CD4-positive, alpha-beta T cell (primary cell): ENCODE results near the gene DARS1. TPM values are rescaled to one million over a fixed set of nuclear protein-coding genes. Genes with fewer than 3 reads are reported as not detected.

Experiments
- ATAC-seq: fragments of 200-7000 bp; cut with Tn5 transposase; one replicate; pipeline ENCODE4 v1.10.0; 2022; ENCODE audit warnings: mild to moderate bottlenecking; ENCODE audit not compliant: poor library complexity
- CTCF ChIA-PET: fragments of 350-600 bp; sonication (Branson Sonifier 250); formaldehyde crosslinking; loops from one replicate; lab custom pipeline; 2021; ENCODE audit warnings: antibody characterized with exemption, inconsistent platforms; lab: Charles Lee
- POLR2A ChIA-PET: fragments of 350-600 bp; sonication (Branson Sonifier 250); formaldehyde crosslinking; loops from one replicate; lab custom pipeline; 2021; ENCODE audit warnings: antibody characterized with exemption, inconsistent platforms; lab: Charles Lee
- DNase-seq, 14 experiments: peaks; one replicate each; pipeline ENCODE4 v3.0.0-alpha.2; 2013 to 2020; ENCODE audit warnings: mixed read lengths in 2 of 14
- H3K27ac ChIP-seq, 2 donors: one replicate each; pipeline versions ENCODE4 v1.5.1 to v1.7.0; 2013; ENCODE audit warnings: low read length in 2 of 2, low read depth in 1 of 2, mild to moderate bottlenecking in 1 of 2
- H3K27me3 ChIP-seq, 2 experiments: 1 replicate in 1 of 2; 2 replicates in 1 of 2; pipeline versions ENCODE4 v1.6.1 to v1.7.0; 2013; ENCODE audit warnings: low read length in 2 of 2, control low read depth in 1 of 2, mild to moderate bottlenecking in 1 of 2, moderate library complexity in 1 of 2; ENCODE audit not compliant: insufficient read depth in 2 of 2, control insufficient read depth in 1 of 2
- H3K36me3 ChIP-seq: one replicate; pipeline ENCODE4 v1.6.1; 2013; ENCODE audit warnings: low read length, control low read depth; ENCODE audit not compliant: insufficient read depth
- H3K4me1 ChIP-seq: one replicate; pipeline ENCODE4 v1.6.1; 2013; ENCODE audit warnings: low read length, control low read depth; ENCODE audit not compliant: insufficient read depth
- H3K4me3 ChIP-seq: one replicate; pipeline ENCODE4 v1.5.1; 2013; ENCODE audit warnings: mild to moderate bottlenecking, low read length, moderate library complexity
- H3K9me3 ChIP-seq, 2 experiments: 1 replicate in 1 of 2; 2 replicates in 1 of 2; pipeline versions ENCODE4 v1.6.1 to v1.7.0; 2013; ENCODE audit warnings: low read length in 2 of 2, mild to moderate bottlenecking in 2 of 2, control low read depth in 1 of 2, moderate library complexity in 1 of 2; ENCODE audit not compliant: control insufficient read depth in 1 of 2, insufficient read depth in 1 of 2
- H3K27ac Mint-ChIP-seq: one replicate; pipeline ENCODE4 v1.8.0; 2020; ENCODE audit warnings: mixed read lengths
- H3K27me3 Mint-ChIP-seq: one replicate; pipeline ENCODE4 v1.8.0; 2021; ENCODE audit warnings: mixed read lengths
- H3K36me3 Mint-ChIP-seq: one replicate; pipeline ENCODE4 v1.8.0; 2021; ENCODE audit warnings: low read depth, mixed read lengths
- H3K4me1 Mint-ChIP-seq: one replicate; pipeline ENCODE4 v1.8.0; 2021; ENCODE audit warnings: low read depth, mixed read lengths
- H3K4me3 Mint-ChIP-seq: one replicate; pipeline ENCODE4 v1.8.0; 2020; ENCODE audit warnings: mild to moderate bottlenecking, mixed read lengths
- H3K9me3 Mint-ChIP-seq: one replicate; pipeline ENCODE4 v1.8.0; 2020; ENCODE audit warnings: mixed read lengths
- CTCF ChIP-seq: fragments of 200-600 bp; IDR thresholded peaks from one replicate; pipeline ENCODE4 v1.8.0; 2022; ENCODE audit warnings: antibody characterized with exemption, mild to moderate bottlenecking
- intact Hi-C, 2 experiments: fragments of 100-400 bp; cut with DNase I in 1 of 2; cut with micrococcal nuclease in 1 of 2; formaldehyde crosslinking; loops; one replicate each; pipeline versions ENCODE4 v1.15.1 to v1.9.0; 2023 to 2025; cut with DNase I, micrococcal nuclease
- total RNA-seq, 174 experiments: library from RNA in 2 of 174; stranded (reverse) in 2 of 174; gene quantifications; one replicate each; pipeline ENCODE4 v1.2.3 and lab custom pipeline; 2021 to 2026

Gene DARS1
- total RNA-seq, 2 experiments from 2014 or later, result 38.2 to 41.7 TPM

GRCh38 chr2:135876066-135876711, 109.2 kb downstream of the DARS1 start, which contains the start of gene MCM6:
MCM6 (minus strand) TSS chr2:135876443; CDS start chr2:135876365, 78 bp downstream.
- peak within 1 kb of the TSS; percentile 76 to 83 for H3K27ac ChIP-seq
- peak within 1 kb of the TSS; percentile 99 for H3K27ac Mint-ChIP-seq
- H3K27me3 Mint-ChIP-seq, result no peaks in the 10 kb centered on the region
- peaks cover 8% of the 10 kb centered on the region for H3K36me3 ChIP-seq
- peak within 1 kb of the TSS; percentile 97 for H3K4me3 Mint-ChIP-seq
- no peaks in the 10 kb centered on the region for H3K27me3 ChIP-seq
- H3K9me3 Mint-ChIP-seq, result no peaks in the 10 kb centered on the region
- peaks cover 48% of the 10 kb centered on the region for H3K4me1 Mint-ChIP-seq
- POLR2A ChIA-PET, result interaction anchor here (0.7 to 2.3 kb wide), 17 partner anchors 9 to 958 kb away, joined by 3 to 11 read pairs (median 4); partner anchors contain the start of genes CCNT2, DARS1, R3HDM1 and UBXN4
- peak within 1 kb of the TSS; percentile 94 for H3K4me3 ChIP-seq
- no peaks in the 10 kb centered on the region for H3K9me3 ChIP-seq
- peaks cover 33% of the 10 kb centered on the region for H3K36me3 Mint-ChIP-seq
- TF ChIP-seq CTCF, result no peak
- CTCF ChIA-PET, result no interaction called here
- DNase-seq, result peak; percentile 94 to 100 (median 96)
- peak; percentile 89 for ATAC-seq
- H3K4me1 ChIP-seq, result peaks cover 19% of the 10 kb centered on the region
- intact Hi-C loops, result loop anchor here (1.0 to 10.0 kb wide), 5 partner anchors 111 to 821 kb away; partner anchors contain the start of genes DARS1 (in 1 of the 2), R3HDM1 (in 1 of the 2), RAB3GAP1 (in 1 of the 2) and UBXN4 (in 1 of the 2)

GRCh38 chr2:135875491-135876065, 109.8 kb downstream of the DARS1 start:
- Mint-ChIP-seq H3K36me3 (peaks cover 36% of the 10 kb centered on the region), H3K9me3 (no peaks in the 10 kb centered on the region), H3K27me3 (no peaks in the 10 kb centered on the region), H3K4me1 (peaks cover 50% of the 10 kb centered on the region), H3K4me3 (peak overlapping the region; percentile 97), H3K27ac (peak overlapping the region; percentile 99)
- Histone ChIP-seq H3K9me3 (no peaks in the 10 kb centered on the region), H3K36me3 (peaks cover 14% of the 10 kb centered on the region), H3K27ac (peak overlapping the region; percentile 76 to 83), H3K4me3 (peak overlapping the region; percentile 94), H3K4me1 (peaks cover 19% of the 10 kb centered on the region), H3K27me3 (no peaks in the 10 kb centered on the region)
- POLR2A ChIA-PET, result interaction anchor here (0.6 to 2.3 kb wide), 17 partner anchors 10 to 958 kb away, joined by 3 to 11 read pairs (median 4); partner anchors contain the start of genes DARS1, R3HDM1, UBXN4 and ZRANB3
- ATAC-seq (peak; percentile 77), DNase-seq (peak; percentile 48 to 90 (median 70))
- CTCF ChIA-PET, result interaction anchor here (0.7 kb wide), 1 partner anchor 38 kb away, joined by 3 read pairs; no protein-coding TSS in a partner anchor
- intact Hi-C loops, result loop anchor here (1.0 to 10.0 kb wide), 6 partner anchors 112 to 955 kb away; partner anchors contain the start of genes DARS1 (in 1 of the 2), R3HDM1 (in 1 of the 2), RAB3GAP1 (in 1 of the 2) and UBXN4 (in 1 of the 2)
- no peak for TF ChIP-seq CTCF

GRCh38 chr2:135874777-135875365, 110.6 kb downstream of the DARS1 start:
- peak overlapping the region; percentile 97 for H3K4me3 Mint-ChIP-seq

More at GRCh38 chr2:135874777-135875365, 110.6 kb downstream of the DARS1 start:
- no peaks in the 10 kb centered on the region for H3K9me3 Mint-ChIP-seq
- ChIA-PET CTCF (interaction anchor here (0.7 kb wide), 1 partner anchor 39 kb away, joined by 3 read pairs; no protein-coding TSS in a partner anchor), POLR2A (interaction anchor here (0.6 to 2.3 kb wide), 9 partner anchors 9 to 822 kb away, joined by 3 to 11 read pairs (median 5); partner anchors contain the start of genes DARS1, R3HDM1 and ZRANB3)
- Histone ChIP-seq H3K4me1 (peaks cover 19% of the 10 kb centered on the region), H3K4me3 (peak overlapping the region; percentile 94), H3K27ac (no peak overlapping the region), H3K36me3 (peaks cover 21% of the 10 kb centered on the region), H3K27me3 (no peaks in the 10 kb centered on the region), H3K9me3 (no peaks in the 10 kb centered on the region)
- ATAC-seq, result no peak
- no peak for TF ChIP-seq CTCF
- peaks cover 50% of the 10 kb centered on the region for H3K4me1 Mint-ChIP-seq
- peak in 1 of 14 experiments; percentile 19 for DNase-seq
- intact Hi-C loops, result loop anchor here (2.0 to 10.0 kb wide), 5 partner anchors 112 to 954 kb away; partner anchors contain the start of genes UBXN4 (in 2 of the 2), DARS1 (in 1 of the 2), R3HDM1 (in 1 of the 2) and RAB3GAP1 (in 1 of the 2)
- H3K27ac Mint-ChIP-seq, result peak overlapping the region; percentile 99
- H3K36me3 Mint-ChIP-seq, result peaks cover 36% of the 10 kb centered on the region
- H3K27me3 Mint-ChIP-seq, result no peaks in the 10 kb centered on the region
